ENCODE measurements around the gene STYXL1. TPM values are rescaled to one million over a fixed set of nuclear protein-coding genes. Genes with fewer than 3 reads are reported as not detected.
A peak's percentile ranks its signal among the peaks of the same experiment; 100 is the strongest.
"Not testable (repeated sequence)": the region's sequence is repeated elsewhere in the genome, so short reads cannot be mapped to it uniquely, and the experiment has no call there.

The STYXL1 gene
- total RNA-seq, 1 donor from 2014 or later: 35.3 TPM

DNA sequence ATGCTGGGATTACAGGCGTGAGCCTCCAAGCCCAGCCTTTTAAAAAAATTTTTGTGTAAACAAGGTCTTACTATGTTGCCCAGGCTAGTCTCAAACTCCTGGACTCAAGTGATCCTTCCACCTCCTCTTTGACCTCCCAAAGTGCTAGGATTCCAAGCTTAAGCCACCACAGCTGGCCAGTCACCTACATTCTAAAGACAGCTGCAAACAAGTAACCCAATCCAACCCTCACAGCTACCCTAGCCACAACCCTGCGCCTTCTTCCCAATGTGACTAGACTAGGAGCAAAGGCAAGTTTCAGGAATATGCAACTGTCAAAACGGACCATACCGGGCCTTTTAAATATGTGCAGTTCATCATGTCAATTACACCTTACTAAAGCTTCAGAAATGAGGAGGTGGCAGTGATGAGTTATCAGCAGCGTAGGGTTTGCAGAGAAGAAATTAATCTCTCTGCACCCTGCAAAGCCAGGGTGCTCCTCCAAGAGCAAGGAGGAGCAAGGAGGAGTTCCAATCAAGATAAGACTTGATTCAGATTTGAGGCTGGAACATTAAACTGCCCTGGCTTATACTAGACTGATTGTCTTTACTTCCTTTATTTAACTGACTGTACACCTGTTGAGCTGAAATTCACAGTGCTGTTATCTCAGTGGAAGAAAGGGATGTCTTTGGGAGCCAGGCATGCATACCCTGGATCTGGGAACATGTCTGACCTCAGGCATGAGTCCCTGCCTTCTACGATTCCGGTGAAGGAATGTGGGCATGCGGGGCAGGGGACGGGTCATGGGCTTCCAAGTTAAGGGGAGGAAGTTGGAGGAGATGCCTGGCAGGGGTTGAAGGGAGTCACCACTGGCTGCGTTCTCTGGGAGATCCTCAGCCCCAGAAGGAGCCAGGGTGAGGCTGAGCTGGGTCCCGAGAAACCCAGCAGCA is 37.9 kb downstream of the STYXL1 start:
- intact Hi-C loops (cut with micrococcal nuclease): loop anchor here (1.0 to 5.0 kb wide), 7 partner anchors 38 to 273 kb away; partner anchors contain the start of genes HIP1, MDH2 and RHBDD2
- H3K4me1 Mint-ChIP-seq (ENCODE audit: low read depth): peaks cover 35% of the 10 kb centered on the region
- peaks cover 5% of the 10 kb centered on the region for H3K27me3 Mint-ChIP-seq (ENCODE audit: insufficient read depth)
- H3K36me3 Mint-ChIP-seq (ENCODE audit: low read depth): peaks cover 32% of the 10 kb centered on the region
- H3K9me3 Mint-ChIP-seq: no peaks in the 10 kb centered on the region
- DNase-seq (ENCODE audit: low spot score): no peak
- H3K27ac Mint-ChIP-seq: peak overlapping the region; percentile 94
- peak overlapping the region; percentile 52 for H3K4me3 Mint-ChIP-seq

DNA sequence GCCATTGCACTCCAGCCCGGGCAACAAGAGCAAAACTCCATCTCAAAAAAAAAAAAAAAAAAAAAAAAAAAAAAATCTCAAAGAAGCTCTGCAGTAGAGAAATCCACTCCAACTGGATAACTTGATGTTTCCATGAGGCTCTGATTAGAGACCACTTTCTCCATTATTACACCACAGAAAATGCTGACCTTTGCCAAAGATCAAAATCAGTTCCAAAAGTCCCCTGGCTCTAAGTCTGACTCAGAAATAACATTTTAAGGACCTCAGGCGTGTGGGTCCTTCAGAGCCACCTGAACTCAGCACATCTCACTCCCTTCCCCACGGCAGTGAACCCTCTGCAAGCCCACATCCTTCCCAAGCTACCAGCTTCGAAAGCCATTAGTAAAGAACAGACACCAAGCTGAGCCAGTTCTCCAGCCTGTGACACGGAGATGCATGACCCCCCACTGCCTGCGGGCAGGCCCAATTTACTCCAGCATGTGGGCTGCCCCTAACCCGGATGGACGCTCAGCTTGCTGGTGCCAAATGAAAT is 39.6 kb downstream of the STYXL1 start:
- H3K27me3 Mint-ChIP-seq (ENCODE audit: insufficient read depth): peaks cover 5% of the 10 kb centered on the region
- peaks cover 31% of the 10 kb centered on the region for H3K36me3 Mint-ChIP-seq (ENCODE audit: low read depth)

DNA sequence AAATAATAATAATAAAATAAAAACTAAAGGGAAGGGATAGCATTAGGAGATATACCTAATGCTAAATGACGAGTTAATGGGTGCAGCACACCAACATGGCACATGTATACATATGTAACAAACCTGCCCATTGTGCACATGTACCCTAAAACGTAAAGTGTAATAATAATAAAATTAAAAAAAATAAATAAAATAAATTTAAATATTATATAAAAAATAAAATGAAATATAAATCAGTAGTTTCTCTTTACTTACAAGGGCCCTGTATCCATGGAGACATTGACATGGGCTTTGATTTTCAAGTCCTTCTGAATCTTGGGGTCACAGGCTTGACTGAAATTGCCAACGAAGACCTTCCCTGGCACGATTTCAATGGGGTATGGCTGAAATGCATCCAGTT is 42.8 kb downstream of the STYXL1 start:
- not testable (repeated sequence) for H3K27me3 Mint-ChIP-seq (ENCODE audit: insufficient read depth); H3K4me3 Mint-ChIP-seq; H3K9me3 Mint-ChIP-seq; DNase-seq (ENCODE audit: low spot score); H3K27ac Mint-ChIP-seq
- intact Hi-C loops (cut with micrococcal nuclease): loop anchor here (5.0 kb wide), 1 partner anchor 268 kb away; the partner anchor contains the start of gene HIP1
- peaks cover 23% of the 10 kb centered on the region for H3K36me3 Mint-ChIP-seq (ENCODE audit: low read depth)
- peaks cover 20% of the 10 kb centered on the region for H3K4me1 Mint-ChIP-seq (ENCODE audit: low read depth)

More for the DNA sequence above, 39.6 kb downstream of the STYXL1 start:
- intact Hi-C loops (cut with micrococcal nuclease): loop anchor here (1.0 to 5.0 kb wide), 2 partner anchors 14 to 271 kb away; partner anchors contain the start of genes HIP1 and TMEM120A
- H3K4me1 Mint-ChIP-seq (ENCODE audit: low read depth): peaks cover 35% of the 10 kb centered on the region
- DNase-seq (ENCODE audit: low spot score): peak; percentile 24
- H3K9me3 Mint-ChIP-seq: no peaks in the 10 kb centered on the region
- H3K4me3 Mint-ChIP-seq: peak overlapping the region; percentile 52
- H3K27ac Mint-ChIP-seq: peak overlapping the region; percentile 94

DNA sequence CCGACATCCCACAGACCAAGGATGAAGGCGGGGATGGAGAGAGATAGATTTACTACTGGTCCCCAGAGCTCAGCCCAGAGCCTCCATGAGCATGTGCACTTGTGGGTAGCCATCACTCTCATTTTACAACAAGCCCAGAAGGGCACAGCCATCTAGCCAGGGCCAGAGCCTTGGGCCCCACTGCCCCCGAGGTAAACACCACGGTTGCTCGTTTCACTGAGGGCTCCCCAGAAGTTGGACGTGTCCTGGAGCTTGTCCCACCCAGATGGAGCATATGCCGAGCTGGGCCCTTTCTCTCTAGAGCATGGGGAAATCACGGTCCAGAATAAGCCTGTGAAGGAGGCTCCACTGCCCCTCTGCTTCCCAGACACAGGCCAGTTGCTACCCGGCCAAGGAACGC is 44.4 kb downstream of the STYXL1 start:
- Mint-ChIP-seq H3K27ac (no peak overlapping the region), H3K27me3 (ENCODE audit: insufficient read depth) (no peaks in the 10 kb centered on the region), H3K4me1 (ENCODE audit: low read depth) (peaks cover 4% of the 10 kb centered on the region), H3K36me3 (ENCODE audit: low read depth) (peaks cover 29% of the 10 kb centered on the region), H3K9me3 (no peaks in the 10 kb centered on the region), H3K4me3 (no peak overlapping the region)
- no peak for DNase-seq (ENCODE audit: low spot score)
- intact Hi-C loops (cut with micrococcal nuclease): no loop called here

DNA sequence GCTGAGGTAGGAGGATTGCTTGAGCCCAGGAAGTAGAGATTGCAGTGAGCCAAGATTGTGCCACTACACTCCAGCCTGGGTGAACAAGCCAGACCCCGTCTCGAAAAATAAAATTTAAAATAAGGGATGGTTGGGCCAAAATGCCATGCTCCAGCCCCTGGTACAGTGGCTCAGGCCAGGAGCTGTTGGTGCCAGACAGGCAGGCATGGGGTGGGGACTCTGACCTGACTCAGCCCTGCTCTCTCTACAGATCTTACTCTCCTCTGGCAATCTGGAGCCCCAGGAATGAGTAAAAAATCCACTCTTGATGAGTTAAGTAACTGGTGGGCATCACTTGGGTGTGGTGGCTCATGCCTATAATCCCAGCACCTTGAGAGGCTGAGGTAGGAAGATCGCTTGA is 45.0 kb downstream of the STYXL1 start:
- Mint-ChIP-seq H3K36me3 (ENCODE audit: low read depth) (peaks cover 29% of the 10 kb centered on the region), H3K4me3 (no peak overlapping the region), H3K4me1 (ENCODE audit: low read depth) (peaks cover under 1% of the 10 kb centered on the region), H3K27ac (no peak overlapping the region), H3K9me3 (no peaks in the 10 kb centered on the region), H3K27me3 (ENCODE audit: insufficient read depth) (no peaks in the 10 kb centered on the region)
- no peak for DNase-seq (ENCODE audit: low spot score)
- intact Hi-C loops (cut with micrococcal nuclease): no loop called here

DNA sequence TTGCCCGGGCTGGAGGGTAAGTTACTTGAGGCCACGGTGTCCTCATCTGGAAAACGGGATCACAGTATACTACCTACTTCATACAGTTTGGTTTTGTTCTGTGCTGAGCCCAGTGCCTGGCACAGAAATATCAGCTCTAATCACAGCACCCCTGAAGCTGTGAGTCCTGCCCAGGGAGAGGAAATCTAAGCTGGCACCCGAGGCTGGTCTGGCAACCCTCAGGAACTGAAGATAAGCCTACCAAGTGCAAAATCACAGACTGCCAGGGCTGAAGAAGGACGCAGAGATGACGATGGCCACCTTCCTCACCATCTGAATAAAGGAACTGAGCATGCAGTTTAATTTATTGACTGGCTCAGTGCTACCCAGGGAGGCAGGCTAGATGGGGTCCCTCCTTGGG is 45.7 kb downstream of the STYXL1 start:
- Mint-ChIP-seq H3K27ac (no peak overlapping the region), H3K36me3 (ENCODE audit: low read depth) (peaks cover 29% of the 10 kb centered on the region), H3K27me3 (ENCODE audit: insufficient read depth) (no peaks in the 10 kb centered on the region), H3K4me3 (no peak overlapping the region), H3K4me1 (ENCODE audit: low read depth) (peaks cover 7% of the 10 kb centered on the region), H3K9me3 (no peaks in the 10 kb centered on the region)
- intact Hi-C loops (cut with micrococcal nuclease): no loop called here
- DNase-seq (ENCODE audit: low spot score): no peak

DNA sequence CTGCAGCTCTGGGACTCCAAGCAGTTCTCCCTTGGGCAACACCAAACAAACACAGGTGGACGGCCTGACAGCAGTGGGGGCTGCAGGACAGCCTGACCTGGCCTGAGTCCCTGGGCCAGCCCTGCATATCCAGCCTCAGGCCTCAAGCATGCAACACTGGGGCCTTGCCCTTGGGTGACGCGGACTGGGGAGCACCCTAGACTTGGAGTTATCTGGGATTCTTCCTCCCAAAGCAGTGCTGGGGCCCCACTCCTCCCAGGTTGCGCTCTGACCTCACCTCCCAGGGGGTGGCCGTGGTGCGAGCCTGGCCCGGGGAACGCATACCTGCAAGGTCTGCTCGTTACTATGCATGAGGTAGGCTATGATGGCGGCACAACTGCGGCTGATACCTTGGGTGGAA is 47.2 kb downstream of the STYXL1 start:
- Mint-ChIP-seq H3K36me3 (ENCODE audit: low read depth) (peaks cover 34% of the 10 kb centered on the region), H3K9me3 (no peaks in the 10 kb centered on the region), H3K4me1 (ENCODE audit: low read depth) (peaks cover 15% of the 10 kb centered on the region), H3K27me3 (ENCODE audit: insufficient read depth) (no peaks in the 10 kb centered on the region), H3K27ac (no peak overlapping the region), H3K4me3 (no peak overlapping the region)
- intact Hi-C loops (cut with micrococcal nuclease): no loop called here
- DNase-seq (ENCODE audit: low spot score): no peak

DNA sequence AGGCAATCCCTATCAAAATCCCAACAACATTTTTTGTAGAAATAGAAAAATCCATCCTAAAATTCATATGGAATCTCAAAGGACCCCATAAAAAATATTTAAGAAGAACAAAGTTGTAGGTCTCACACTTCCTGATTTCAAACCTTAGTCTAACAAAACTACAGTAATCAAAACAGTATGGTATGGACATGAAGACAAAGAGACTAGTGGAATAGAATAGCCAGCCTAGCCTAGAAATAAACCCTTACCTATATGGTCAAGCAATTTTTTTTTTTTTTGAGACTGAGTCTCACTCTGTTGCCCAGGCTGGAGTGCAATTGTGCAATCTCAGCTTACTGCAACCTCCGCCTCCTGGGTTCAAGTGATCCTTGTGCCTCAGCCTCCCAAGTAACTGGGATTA is 49.8 kb downstream of the STYXL1 start:
- intact Hi-C loops (cut with micrococcal nuclease): no loop called here
- H3K27ac Mint-ChIP-seq: no peak overlapping the region

DNA sequence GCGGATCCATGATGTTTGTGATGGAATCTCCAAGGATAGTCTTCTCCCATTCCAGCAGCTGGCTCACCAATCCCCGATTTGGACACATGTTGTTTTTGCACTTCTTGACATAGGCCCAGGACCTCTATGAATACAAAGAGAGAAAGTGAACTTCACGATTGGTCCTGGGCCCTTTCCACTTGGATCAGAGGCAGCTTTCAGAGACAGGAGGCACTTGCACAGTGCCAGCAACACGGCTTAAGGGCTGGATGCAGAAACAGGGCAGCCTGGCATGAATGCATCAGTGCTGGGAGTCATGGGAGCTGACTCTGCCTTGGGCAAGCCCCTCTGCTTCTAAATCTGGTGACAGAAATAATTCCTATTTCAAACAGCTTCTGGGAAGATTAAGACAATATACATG is 51.3 kb downstream of the STYXL1 start:
- Mint-ChIP-seq H3K27ac (peak overlapping the region; percentile 37), H3K4me1 (ENCODE audit: low read depth) (peaks cover 15% of the 10 kb centered on the region), H3K27me3 (ENCODE audit: insufficient read depth) (no peaks in the 10 kb centered on the region), H3K36me3 (ENCODE audit: low read depth) (peaks cover 21% of the 10 kb centered on the region), H3K4me3 (no peak overlapping the region), H3K9me3 (no peaks in the 10 kb centered on the region)
- intact Hi-C loops (cut with micrococcal nuclease): no loop called here
- no peak for DNase-seq (ENCODE audit: low spot score)

More for the DNA sequence above, 49.8 kb downstream of the STYXL1 start:
- H3K4me1 Mint-ChIP-seq (ENCODE audit: low read depth): peaks cover 15% of the 10 kb centered on the region
- H3K27me3 Mint-ChIP-seq (ENCODE audit: insufficient read depth): no peaks in the 10 kb centered on the region
- no peaks in the 10 kb centered on the region for H3K9me3 Mint-ChIP-seq
- H3K36me3 Mint-ChIP-seq (ENCODE audit: low read depth): peaks cover 24% of the 10 kb centered on the region
- no peak for DNase-seq (ENCODE audit: low spot score)
- no peak overlapping the region for H3K4me3 Mint-ChIP-seq

DNA sequence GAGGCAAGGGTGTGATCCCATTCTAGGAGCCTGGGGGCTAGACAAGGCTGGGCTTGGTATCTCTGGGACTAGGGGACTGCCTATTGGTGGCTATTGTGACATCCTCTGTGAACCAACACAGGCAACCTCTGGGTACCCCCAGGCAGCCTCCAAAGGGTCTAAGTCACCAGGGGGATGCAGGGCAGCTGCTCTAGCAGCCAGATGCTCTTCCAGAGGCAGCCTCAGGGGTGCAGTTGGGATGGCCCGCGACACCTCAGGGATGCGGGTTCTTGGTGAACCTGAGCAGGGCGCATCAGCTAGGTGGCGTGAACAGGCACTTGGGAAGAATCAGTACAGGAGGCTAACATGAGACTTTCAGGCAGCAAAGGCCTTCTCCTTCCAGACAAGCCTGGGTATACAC is 51.8 kb downstream of the STYXL1 start:
- no peak for DNase-seq (ENCODE audit: low spot score)
- intact Hi-C loops (cut with micrococcal nuclease): no loop called here
- H3K4me1 Mint-ChIP-seq (ENCODE audit: low read depth): peaks cover 15% of the 10 kb centered on the region
- no peaks in the 10 kb centered on the region for H3K9me3 Mint-ChIP-seq
- H3K4me3 Mint-ChIP-seq: peak overlapping the region; percentile 66
- peaks cover 18% of the 10 kb centered on the region for H3K36me3 Mint-ChIP-seq (ENCODE audit: low read depth)
- H3K27me3 Mint-ChIP-seq (ENCODE audit: insufficient read depth): no peaks in the 10 kb centered on the region
- no peak overlapping the region for H3K27ac Mint-ChIP-seq

DNA sequence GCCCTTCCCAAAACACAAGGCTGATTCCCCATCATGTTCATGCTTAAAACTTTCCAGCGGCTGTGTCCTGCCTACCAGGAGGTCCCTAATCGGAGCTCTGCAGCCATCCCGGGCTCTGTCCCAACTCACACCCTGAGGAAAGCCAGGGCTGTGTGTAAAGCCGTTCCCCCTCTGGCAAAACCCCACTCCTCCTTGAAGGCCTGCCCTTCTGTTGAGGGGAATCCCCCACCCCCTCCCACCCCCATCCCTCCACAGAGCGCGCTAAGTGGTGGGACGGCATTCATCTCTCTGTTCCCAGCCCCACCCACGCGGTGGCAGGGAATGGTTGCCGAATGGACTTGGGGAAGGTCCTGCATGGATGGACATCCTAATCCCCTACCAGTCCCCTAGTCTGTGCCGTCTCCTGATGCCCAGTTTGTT is 52.7 kb downstream of the STYXL1 start:
- no peaks in the 10 kb centered on the region for H3K9me3 Mint-ChIP-seq
- H3K36me3 Mint-ChIP-seq (ENCODE audit: low read depth): peaks cover 18% of the 10 kb centered on the region
- peak overlapping the region; percentile 84 for H3K4me3 Mint-ChIP-seq
- DNase-seq (ENCODE audit: low spot score): no peak
- H3K4me1 Mint-ChIP-seq (ENCODE audit: low read depth): peaks cover 19% of the 10 kb centered on the region
- peak overlapping the region; percentile 18 for H3K27ac Mint-ChIP-seq
- no peaks in the 10 kb centered on the region for H3K27me3 Mint-ChIP-seq (ENCODE audit: insufficient read depth)
- intact Hi-C loops (cut with micrococcal nuclease): no loop called here

DNA sequence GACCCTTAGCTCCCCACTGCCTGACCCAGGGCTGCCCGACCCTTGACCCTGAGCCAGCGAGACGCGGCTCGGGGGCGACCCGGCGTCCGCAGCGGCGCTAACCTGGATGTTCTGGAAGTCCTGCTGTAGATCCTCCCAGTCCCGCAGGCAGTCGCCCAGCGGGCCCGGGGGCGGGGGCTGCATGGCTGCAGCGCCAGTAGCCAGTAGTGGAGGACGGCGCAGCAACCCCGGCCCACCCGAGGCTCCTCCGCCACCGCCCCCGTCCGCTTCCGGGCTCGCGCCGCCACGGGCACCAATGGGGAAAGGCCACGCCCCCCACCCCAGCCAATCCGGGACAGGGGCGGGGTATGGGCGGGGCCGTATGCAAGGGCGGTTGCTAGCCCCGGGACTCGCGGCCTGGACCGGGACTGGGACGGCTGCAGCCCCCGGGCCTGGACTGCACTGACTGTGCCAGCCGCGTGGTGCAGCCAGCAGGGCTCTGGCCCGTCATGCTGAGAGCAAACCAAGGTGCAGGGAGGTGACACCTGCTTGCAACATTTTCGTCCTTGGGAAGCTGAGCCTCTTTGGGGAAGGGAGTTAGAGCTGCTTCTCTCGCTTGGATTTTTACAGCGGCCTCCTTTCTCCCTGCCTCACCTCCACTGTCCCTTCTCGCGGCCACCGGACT is 53.3 kb downstream of the STYXL1 start, which contains the start of gene TMEM120A:
TSS of gene TMEM120A (minus strand) at position 208 of the 664 bp plus-strand sequence. CDS start at position 183, 25 bp downstream.
- H3K4me3 Mint-ChIP-seq: peak within 1 kb of the TSS; percentile 84
- DNase-seq (ENCODE audit: low spot score): peak; percentile 93
- intact Hi-C loops (cut with micrococcal nuclease): loop anchor here (1.0 kb wide), 6 partner anchors 14 to 255 kb away; partner anchors contain the start of genes POR and STYXL1
- H3K27ac Mint-ChIP-seq: peak within 1 kb of the TSS; percentile 18
- no peaks in the 10 kb centered on the region for H3K27me3 Mint-ChIP-seq (ENCODE audit: insufficient read depth)
- peaks cover 23% of the 10 kb centered on the region for H3K36me3 Mint-ChIP-seq (ENCODE audit: low read depth)
- no peaks in the 10 kb centered on the region for H3K9me3 Mint-ChIP-seq
- peaks cover 25% of the 10 kb centered on the region for H3K4me1 Mint-ChIP-seq (ENCODE audit: low read depth)
